ENCODE results near the gene UTP20. TPM values are rescaled to one million over a fixed set of nuclear protein-coding genes. Genes with fewer than 3 reads are reported as not detected.

The UTP20 gene
- total RNA-seq, 4 donors from 2014 or later = 9.3 to 12.6 (median 10.7) TPM

GRCh38 chr12:101238800-101239329 lies 41.0 kb upstream of the UTP20 start:
- H3K9me3 ChIP-seq = peaks cover 0 to 12% (median 3%) of the 10 kb centered on the region in 4 donors
- no peaks in the 10 kb centered on the region for H3K36me3 ChIP-seq
- H3K27me3 ChIP-seq = peaks cover 0 to 10% (median 0%) of the 10 kb centered on the region in 4 donors
- no peak overlapping the region for H3K27ac ChIP-seq (replicated peaks in 1 of 4)
- TF ChIP-seq EP300 (IDR thresholded peaks at IDR 0.05) = no peak
- TF ChIP-seq POLR2A (IDR thresholded peaks at IDR 0.05; ENCODE audit: low read depth) = no peak
- TF ChIP-seq, protein P1, sequence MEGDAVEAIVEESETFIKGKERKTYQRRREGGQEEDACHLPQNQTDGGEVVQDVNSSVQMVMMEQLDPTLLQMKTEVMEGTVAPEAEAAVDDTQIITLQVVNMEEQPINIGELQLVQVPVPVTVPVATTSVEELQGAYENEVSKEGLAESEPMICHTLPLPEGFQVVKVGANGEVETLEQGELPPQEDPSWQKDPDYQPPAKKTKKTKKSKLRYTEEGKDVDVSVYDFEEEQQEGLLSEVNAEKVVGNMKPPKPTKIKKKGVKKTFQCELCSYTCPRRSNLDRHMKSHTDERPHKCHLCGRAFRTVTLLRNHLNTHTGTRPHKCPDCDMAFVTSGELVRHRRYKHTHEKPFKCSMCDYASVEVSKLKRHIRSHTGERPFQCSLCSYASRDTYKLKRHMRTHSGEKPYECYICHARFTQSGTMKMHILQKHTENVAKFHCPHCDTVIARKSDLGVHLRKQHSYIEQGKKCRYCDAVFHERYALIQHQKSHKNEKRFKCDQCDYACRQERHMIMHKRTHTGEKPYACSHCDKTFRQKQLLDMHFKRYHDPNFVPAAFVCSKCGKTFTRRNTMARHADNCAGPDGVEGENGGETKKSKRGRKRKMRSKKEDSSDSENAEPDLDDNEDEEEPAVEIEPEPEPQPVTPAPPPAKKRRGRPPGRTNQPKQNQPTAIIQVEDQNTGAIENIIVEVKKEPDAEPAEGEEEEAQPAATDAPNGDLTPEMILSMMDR (IDR thresholded peaks at IDR 0.05) = no peak
- TF ChIP-seq POLR2AphosphoS5 (IDR thresholded peaks at IDR 0.05) = no peak
- H3K4me1 ChIP-seq = no peaks in the 10 kb centered on the region
- intact Hi-C loops (cut with DNase I) = no loop called here
- DNase-seq (ENCODE audit: extremely low spot score) = no peak
- no peak overlapping the region for H3K4me3 ChIP-seq
- 81% methylated on average over 4 of the region's 6 CpGs for WGBS

GRCh38 chr12:101243074-101243473 lies 36.8 kb upstream of the UTP20 start:
- 26% methylated on average over 2 of the region's 2 CpGs for WGBS
- DNase-seq (ENCODE audit: extremely low spot score) = no peak
- H3K27me3 ChIP-seq = peaks cover 0 to 10% (median 0%) of the 10 kb centered on the region in 4 donors

GRCh38 chr12:101243616-101244015 lies 36.3 kb upstream of the UTP20 start:
- H3K4me1 ChIP-seq = no peaks in the 10 kb centered on the region
- peaks cover 0 to 10% (median 0%) of the 10 kb centered on the region in 4 donors for H3K27me3 ChIP-seq
- H3K36me3 ChIP-seq = no peaks in the 10 kb centered on the region
- intact Hi-C loops (cut with DNase I) = no loop called here
- DNase-seq (ENCODE audit: extremely low spot score) = no peak
- peaks cover 0 to 12% (median 3%) of the 10 kb centered on the region in 4 donors for H3K9me3 ChIP-seq
- TF ChIP-seq, protein P1 (IDR thresholded peaks at IDR 0.05) = no peak
- TF ChIP-seq EP300 (IDR thresholded peaks at IDR 0.05) (no peak), POLR2A (IDR thresholded peaks at IDR 0.05; ENCODE audit: low read depth) (no peak), POLR2AphosphoS5 (IDR thresholded peaks at IDR 0.05) (no peak)
- H3K4me3 ChIP-seq = no peak overlapping the region
- 93% methylated on average over 2 of the region's 2 CpGs for WGBS
- no peak overlapping the region for H3K27ac ChIP-seq (replicated peaks in 1 of 4)

More at GRCh38 chr12:101243074-101243473, 36.8 kb upstream of the UTP20 start:
- no peak overlapping the region for H3K4me3 ChIP-seq
- H3K4me1 ChIP-seq = no peaks in the 10 kb centered on the region
- TF ChIP-seq POLR2AphosphoS5 (IDR thresholded peaks at IDR 0.05) (no peak), EP300 (IDR thresholded peaks at IDR 0.05) (no peak), POLR2A (IDR thresholded peaks at IDR 0.05; ENCODE audit: low read depth) (no peak)
- TF ChIP-seq, protein P1 (IDR thresholded peaks at IDR 0.05) = no peak
- peaks cover 0 to 12% (median 3%) of the 10 kb centered on the region in 4 donors for H3K9me3 ChIP-seq
- H3K36me3 ChIP-seq = no peaks in the 10 kb centered on the region
- no peak overlapping the region for H3K27ac ChIP-seq (replicated peaks in 1 of 4)
- intact Hi-C loops (cut with DNase I) = no loop called here

DNA sequence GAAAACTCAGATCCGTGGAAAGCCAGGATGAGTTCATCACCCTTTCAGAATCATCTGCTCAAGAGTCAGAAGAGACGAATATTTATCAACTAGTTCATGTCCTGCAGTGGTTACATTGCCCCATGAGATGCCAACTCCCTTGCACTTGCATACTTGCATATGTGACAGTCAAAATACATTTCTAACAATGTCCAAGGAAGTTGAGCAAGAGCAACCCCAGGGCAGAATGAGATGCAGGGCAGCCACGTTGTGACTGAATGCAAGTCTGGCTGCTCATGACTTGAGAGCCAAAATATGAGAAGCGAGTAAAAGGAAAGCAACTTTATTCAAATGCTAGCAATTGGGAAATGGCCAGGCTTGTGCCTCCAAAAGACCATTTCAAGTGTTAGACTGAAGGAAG lies 23.6 kb upstream of the UTP20 start:
- H3K9me3 ChIP-seq = no peaks in the 10 kb centered on the region
- 67% methylated on average over 4 of the region's 4 CpGs for WGBS
- H3K4me1 ChIP-seq = no peaks in the 10 kb centered on the region
- H3K4me3 ChIP-seq = no peak overlapping the region
- H3K27ac ChIP-seq (replicated peaks in 1 of 4) = no peak overlapping the region
- H3K27me3 ChIP-seq = peaks cover 0 to 7% (median 0%) of the 10 kb centered on the region in 4 donors
- DNase-seq (ENCODE audit: extremely low spot score) = peak; percentile 72
- TF ChIP-seq, protein P1 (IDR thresholded peaks at IDR 0.05) = no peak
- TF ChIP-seq POLR2AphosphoS5 (IDR thresholded peaks at IDR 0.05) = no peak
- TF ChIP-seq POLR2A (IDR thresholded peaks at IDR 0.05; ENCODE audit: low read depth) = no peak
- no peak for TF ChIP-seq EP300 (IDR thresholded peaks at IDR 0.05)
- intact Hi-C loops (cut with DNase I) = no loop called here
- H3K36me3 ChIP-seq = no peaks in the 10 kb centered on the region

DNA sequence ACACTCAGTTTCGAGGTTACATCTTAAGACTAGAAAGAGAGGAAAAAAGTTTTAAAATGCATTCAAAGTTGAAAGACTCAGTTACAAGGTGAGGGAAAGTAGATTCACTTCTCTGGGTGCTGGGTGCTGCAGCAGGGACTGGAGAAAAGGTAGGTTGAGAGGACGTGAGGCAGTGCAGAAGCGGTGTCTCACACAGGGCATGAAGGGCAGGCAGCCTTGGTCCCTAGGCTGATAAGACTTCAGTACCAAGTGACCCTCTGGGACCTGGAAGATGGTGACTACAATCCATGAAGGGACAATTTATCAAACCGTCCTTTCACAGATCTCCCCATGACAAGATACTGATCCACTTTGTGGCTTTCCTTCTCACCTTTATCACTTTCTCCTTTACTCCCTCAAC lies 22.5 kb upstream of the UTP20 start:
- intact Hi-C loops (cut with DNase I) = no loop called here
- H3K4me3 ChIP-seq = no peak overlapping the region
- H3K27ac ChIP-seq (replicated peaks in 1 of 4) = no peak overlapping the region
- peaks cover 0 to 7% (median 0%) of the 10 kb centered on the region in 4 donors for H3K27me3 ChIP-seq
- TF ChIP-seq EP300 (IDR thresholded peaks at IDR 0.05) = no peak
- TF ChIP-seq, protein P1 (IDR thresholded peaks at IDR 0.05) = no peak
- TF ChIP-seq POLR2A (IDR thresholded peaks at IDR 0.05; ENCODE audit: low read depth) = no peak
- no peak for TF ChIP-seq POLR2AphosphoS5 (IDR thresholded peaks at IDR 0.05)
- H3K9me3 ChIP-seq = no peaks in the 10 kb centered on the region
- H3K4me1 ChIP-seq = no peaks in the 10 kb centered on the region
- no peaks in the 10 kb centered on the region for H3K36me3 ChIP-seq
- WGBS = 77% methylated on average over 4 of the region's 4 CpGs
- peak; percentile 88 for DNase-seq (ENCODE audit: extremely low spot score)
